Ishikawa (cell line): ENCODE results near the gene EPAS1.

Experiments
- REST ChIP-seq: IDR thresholded peaks from 2 replicates; pipeline ENCODE4 v1.6.1; 2012; ENCODE audit warnings: low read depth, mild to moderate bottlenecking
- TAF1 ChIP-seq: IDR thresholded peaks from 2 replicates; pipeline ENCODE4 v1.6.1; 2012; ENCODE audit warnings: low read depth, mild to moderate bottlenecking
- TEAD4 ChIP-seq: IDR thresholded peaks from 2 replicates; pipeline ENCODE4 v1.6.1; 2012

GRCh38 chr2:46387886-46388515 is 90.8 kb downstream of the EPAS1 start:
- TF ChIP-seq TEAD4 (no peak), TAF1 (no peak), REST (no peak)
